GM18909 (cell line): ENCODE data around the gene RHCE.
"Not testable (repeated sequence)": the region's sequence is repeated elsewhere in the genome, so short reads cannot be mapped to it uniquely, and the experiment has no call there.

Experiments used
- ATAC-seq: cut with Tn5 transposase; IDR thresholded peaks from one replicate; pipeline ENCODE4 v1.9.1; 2021; ENCODE audit warnings: mild to moderate bottlenecking; ENCODE audit not compliant: unreplicated experiment, poor library complexity

Gene RHCE

DNA sequence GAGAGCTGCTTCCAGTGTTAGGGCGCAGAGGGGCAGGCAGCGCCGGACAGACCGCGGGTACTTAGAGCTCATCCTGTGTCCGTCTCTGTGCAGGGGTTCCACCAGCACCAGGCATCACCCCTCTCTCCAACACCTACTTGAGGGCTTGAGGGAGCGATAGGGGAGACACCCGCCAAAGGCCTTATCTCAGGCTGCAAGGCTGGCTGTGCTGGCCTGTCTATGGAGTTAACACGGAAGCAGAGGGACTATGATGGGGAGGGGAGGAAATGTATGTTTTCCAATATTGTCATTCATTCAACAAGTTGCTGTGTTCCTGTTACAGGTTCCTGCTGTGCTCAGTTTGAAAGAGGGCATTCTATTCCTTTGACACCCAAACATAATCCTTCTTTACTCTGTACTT, at the start of gene RHCE:
RHCE (minus strand) TSS at position 111 of the 400 bp plus-strand sequence; CDS start at position 72, 39 bp downstream.
- ATAC-seq = not testable (repeated sequence)

DNA sequence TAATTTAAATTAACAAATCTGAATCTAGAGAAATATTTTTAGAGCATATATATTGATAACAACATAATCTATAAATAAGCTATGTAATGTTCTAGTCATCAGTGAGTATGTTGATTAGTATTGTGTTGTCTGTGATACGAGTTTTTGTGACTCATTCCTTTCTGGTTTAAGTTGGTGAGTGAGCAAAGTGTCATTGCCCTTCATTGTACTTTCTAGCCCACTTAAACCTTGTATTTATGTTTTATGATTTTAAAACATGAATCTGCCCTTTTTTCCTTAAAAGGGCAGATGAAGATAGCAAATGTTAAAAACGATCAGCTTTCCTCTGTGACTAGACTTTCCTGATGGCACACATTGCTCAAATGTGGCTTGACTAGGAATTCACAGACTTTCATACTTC, 48.6 kb upstream of the RHCE start:
- no peak for ATAC-seq

DNA sequence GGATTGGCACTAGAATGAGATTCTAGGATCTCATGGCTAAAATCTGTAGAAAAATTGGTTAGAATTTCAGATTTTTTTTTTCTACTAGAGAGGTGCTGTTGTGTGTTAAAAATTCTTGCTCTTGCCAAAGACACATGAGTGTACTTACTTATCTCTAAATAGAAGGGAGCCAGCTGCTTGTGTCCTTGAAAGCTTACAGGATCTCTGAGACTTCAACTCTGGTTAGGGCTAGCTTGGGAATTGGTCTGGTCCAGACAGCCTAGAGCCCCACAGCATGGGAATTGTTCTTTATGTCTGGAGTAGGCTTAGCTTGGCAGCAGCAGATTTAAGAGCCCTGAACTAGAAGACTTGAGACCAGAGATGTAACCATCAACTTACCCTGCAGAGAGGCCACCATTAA, 47.4 kb upstream of the RHCE start:
- no peak for ATAC-seq

DNA sequence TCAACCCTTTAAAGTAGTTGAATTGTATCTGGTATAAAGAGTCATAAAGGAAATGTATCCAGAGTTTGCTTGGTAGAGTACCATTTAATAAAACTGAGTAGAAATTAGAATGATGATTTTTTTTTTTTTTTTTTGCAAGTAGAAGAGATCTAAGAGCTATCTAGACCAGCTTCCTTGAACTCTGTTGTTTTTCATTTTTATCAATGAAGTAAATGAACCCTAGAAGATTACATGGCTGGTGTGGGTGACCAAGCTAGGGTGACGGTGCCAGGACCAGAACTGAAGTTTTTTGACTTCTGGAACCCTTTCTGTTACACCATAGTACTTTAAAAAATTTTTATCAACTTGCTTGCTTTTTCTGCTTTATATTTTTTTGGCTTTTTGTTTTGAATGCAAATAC, 47.0 kb upstream of the RHCE start:
- no peak for ATAC-seq

DNA sequence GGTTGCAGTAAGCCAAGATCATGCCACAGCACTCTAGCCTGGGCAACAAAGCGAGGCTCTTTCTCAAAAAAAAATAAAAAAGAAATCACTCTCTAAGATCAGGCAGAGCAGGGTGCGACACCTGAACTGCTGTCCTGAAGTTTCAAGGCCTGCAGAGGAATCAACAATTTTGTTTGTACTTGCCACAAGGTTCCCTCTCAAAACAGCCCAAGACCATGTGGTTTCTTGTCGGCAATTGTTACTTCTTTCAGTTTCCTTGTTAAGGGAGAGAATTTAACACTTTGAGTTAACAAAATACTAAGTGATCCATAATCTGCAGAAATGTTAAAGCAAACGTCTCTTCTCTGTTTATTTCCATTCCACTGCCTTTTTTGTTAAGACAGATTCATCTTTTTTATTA, 46.6 kb upstream of the RHCE start:
- no peak for ATAC-seq

DNA sequence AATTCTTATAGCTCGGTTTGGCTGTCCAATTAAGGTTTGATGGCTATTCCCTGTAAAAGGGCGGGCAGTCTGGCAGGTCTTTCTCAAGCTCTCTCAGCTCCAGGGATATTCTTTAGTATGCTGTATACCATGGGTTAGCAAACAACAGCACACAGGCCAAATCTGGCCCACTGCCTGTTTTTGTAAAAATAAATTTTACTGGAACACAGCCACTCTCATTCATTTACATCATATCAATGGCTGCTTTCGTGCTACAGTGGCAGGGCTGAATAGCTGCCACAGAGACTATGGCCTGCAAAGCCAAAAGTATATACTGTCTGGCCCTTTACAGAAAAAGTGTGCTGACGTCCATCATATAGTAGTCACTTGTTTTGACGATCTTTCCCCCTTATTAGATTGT, 42.1 kb upstream of the RHCE start:
- ATAC-seq = no peak

DNA sequence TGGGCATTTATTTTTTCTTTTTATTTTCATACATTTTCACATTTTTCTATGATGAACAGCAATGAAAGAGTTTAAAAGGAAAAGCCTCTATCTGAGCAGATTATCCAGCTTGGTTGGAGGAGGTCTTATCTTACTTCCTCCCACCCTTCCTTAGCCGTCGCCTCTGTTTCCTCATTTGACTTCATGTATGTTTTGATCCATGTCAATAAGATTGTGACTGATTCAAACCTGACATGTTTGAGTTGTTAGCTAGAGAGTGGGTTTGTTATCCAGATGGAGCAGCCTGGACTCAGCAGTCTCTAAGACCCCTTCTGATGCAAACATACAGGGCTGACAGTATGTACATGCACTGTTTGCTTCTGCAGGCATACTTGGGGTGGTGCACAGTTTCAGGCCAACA, 41.2 kb upstream of the RHCE start:
- no peak for ATAC-seq

DNA sequence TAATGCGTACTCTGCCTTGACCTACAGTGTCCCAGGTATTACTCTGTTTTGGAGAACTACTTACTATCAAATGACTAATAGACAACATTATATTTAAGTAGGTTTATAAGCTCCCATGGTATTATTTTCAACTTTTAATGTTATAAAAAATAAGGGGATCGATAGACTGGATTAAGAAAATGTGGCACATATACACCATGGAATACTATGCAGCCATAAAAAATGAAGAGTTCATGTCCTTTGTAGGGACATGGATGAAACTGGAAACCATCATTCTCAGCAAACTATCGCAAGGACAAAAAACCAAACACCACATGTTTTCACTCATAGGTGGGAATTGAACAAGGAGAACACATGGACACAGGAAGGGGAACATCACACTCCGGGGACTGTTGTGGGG, 40.2 kb upstream of the RHCE start:
- ATAC-seq = not testable (repeated sequence)

DNA sequence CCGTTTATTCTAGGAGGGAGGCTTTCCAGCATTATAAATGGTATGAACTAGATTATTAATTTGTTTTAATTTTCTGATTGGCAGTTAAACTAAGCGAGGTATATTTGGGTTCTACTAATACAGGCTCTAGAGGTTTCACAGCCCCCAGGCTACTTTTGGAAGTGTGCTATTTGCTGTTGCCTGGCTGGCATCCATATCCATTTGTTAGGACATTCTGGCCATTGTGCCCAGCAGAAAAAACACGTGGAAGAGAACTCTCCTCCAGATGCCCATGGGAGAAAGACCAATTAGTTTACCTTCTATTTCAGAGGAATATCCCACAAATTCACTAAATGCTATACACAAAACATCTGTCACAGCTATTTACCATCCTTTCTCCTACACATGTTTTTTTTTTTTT, 39.4 kb upstream of the RHCE start:
- no peak for ATAC-seq

DNA sequence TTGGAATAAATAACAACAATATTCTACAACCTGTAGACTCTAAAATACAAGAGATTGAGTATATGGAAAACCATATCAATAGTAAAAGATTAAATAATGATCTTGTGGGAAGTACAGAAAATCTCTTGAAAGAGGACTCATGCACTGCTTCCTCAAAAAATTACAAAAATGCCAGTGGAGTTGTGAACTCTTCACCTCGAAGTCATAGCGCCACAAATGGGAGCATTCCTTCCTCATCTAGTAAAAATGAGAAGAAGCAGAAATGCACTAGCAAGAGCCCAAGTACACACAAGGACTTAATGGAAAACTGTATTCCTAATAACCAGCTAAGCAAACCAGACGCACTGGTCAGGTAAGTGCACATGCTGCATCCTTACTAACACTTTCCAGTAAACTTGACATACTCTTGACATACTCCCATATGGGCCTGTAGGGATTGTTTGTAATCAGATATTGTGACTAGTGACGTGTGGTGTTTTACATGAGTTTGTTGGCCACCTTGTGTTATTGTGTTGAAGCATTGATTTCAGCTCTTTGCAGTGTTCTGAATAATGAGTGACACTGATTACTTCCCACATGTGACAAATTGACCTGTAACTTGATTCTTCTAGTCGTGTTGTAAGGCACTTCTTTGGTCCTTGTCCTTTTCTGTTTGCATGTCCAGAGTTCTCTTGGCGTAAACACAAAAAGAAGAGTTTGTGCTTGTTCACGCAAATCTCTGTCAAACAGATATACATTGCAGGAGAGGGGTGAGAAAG, 38.1 kb upstream of the RHCE start:
- ATAC-seq = no peak

DNA sequence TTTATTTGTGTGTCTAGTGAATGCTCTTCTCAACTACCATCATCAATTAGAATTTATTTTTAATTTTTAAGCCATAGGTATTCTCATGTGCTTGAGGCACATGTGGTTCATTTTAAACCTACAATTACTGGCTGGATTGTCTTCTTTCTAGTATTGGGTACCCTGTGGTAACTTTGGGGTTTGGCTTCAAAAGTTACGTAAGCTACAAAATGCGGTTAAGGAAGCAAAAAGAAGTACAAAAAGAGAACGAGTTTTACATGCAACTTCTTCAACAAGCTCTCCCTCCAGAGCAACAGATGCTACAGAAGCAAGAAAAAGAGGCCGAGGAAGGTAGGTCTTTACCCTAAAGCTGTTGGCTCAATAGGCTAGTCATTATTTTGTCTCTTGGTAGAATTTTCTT, 35.9 kb upstream of the RHCE start:
- ATAC-seq = no peak

DNA sequence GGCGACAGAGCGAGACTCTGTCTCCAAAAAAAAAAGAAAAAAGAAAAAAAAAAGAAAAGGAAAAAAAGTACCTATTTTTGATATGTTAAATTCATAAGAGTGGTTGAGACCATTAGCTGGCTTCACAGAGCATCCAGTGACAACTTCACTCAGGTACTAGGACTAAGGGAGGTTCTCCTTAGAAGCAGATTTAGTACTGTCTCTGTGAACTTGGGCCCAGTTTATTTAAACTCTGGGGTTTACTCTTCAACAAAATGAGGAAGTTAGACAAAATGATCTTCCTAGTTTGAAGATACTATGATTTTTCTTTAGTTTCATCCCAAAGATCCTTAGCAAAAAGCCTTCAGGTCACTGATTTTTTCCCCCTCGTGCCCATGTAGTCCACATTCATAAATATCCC, 31.3 kb upstream of the RHCE start:
- ATAC-seq = no peak

DNA sequence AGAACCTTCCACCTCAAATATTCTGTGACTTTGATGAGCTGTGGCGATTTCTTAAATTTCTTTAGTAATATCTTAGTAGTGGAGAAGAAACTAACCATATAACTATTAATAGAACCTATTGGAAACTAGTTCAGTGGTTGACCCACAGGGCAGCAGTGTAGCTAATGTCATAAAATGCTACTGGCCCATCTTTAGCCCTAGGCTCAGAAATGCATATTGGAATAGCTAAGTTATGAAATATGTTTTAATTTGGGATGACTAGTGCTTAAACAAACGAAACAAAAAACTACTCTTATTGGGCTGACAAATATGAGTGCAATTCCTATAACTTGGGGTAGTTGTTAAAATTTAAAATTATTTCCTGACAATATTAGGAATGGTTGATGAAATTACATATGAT, 30.3 kb upstream of the RHCE start:
- no peak for ATAC-seq

DNA sequence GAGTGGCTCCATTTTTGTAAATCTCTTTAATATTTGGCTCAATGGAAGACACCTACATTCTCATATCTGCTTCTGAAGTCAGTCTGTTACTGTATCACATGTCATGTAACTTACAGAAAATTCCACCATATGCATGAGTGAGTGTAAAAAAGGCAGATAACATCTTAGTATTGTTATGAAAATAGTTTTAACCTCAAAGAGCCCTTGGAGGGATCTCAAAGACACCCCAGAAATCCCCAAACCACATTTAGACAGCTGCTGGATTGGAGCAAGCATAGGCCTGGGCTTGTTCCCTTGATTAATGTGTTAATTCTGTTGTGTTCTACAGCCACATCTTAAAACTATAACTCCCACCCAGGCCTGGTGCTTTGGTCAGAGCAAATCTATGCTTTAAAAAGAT, 26.9 kb upstream of the RHCE start:
- ATAC-seq = no peak

DNA sequence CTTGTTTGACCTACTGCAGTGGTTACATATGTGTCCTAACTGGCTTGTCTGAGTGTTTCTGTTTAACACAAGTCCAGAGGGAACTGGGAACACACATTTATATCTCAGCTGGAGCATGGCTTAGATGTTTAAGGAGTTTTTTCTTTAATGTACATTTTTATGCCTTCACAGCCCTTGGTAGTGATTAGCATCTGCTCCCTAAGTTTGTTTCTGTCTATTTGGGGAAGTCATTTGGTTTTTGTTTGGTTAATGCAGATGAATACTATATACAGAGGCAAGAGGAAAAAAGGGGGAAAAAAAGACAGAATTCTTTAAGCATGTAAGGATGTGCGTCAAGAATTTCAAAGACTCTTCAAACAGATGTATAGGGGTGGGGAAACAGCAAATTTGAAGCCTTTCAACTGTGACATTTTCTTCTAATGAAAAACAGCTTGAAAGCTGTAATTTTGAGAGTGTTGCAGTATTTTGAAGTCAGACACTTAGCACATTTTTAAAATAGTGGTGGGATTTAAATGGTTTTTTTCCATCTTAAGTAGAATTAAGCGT, 25.4 kb upstream of the RHCE start:
- no peak for ATAC-seq

DNA sequence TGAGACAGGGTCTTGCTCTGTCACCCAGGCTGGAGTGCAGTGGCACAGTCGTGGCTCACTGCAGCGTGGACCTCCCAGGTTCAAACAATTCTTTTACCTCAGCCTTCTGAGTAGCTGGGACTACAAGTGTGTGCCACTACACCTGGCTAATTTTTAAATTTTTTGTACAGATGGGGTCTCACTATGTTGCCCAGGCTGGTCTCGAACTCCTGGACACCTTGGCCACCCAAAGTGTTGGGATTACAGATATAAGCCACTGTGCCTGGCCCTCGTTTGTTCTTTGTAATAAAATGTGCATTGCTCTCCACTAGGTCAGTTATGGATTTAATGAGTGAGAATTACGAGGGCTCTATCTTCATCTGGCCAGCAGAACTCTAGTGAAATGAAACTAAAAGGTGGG, 24.0 kb upstream of the RHCE start:
- ATAC-seq = not testable (repeated sequence)

DNA sequence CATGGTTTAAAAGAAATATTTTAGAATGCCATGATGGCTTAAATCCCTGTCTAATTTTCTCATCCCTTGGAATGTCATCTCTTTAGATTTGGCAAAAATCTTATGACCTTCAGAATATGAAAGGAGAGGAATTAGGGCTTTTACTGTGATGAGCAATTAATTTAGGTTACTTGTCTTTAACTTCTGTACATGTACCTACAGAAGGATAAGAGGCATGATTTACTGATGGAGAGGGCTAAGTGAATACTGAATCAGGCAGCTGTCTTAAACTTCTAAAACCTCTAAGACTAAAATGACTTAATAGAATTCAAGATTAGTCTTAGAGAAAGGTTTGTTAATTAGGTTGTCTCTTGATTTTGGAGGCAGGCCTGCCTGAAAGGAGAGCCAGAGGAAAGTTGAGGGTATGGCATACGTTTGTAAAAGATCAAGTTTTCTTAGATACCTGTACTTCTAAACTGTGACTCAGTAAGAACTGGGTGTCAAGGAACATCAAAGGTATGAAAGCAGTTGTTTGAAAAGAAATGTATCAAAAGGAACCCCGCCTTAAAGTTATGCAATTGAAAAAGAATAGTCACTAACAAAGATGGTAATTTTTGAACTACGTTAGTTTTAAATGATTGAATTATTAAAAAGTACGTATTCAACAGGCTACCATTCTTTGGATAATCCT, 22.5 kb upstream of the RHCE start:
- ATAC-seq = no peak

DNA sequence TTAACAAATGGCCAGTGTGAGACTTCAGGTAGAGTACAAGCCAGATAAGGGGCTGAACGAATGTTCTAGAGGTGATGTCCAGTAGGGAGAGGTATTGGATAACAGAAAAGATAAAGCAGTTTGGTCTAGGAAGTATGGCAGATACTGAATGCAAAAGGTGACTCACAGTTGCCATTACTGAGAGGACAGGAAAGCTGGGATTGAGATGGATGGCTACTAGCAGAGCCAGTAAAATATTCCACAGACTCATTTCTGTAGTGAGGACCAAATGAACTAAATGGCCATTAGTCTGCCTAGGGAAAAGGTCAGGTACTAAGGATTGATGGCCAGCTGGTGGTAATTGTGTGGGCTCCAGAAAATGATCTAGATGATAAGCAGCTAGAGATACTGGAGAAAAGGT, 21.6 kb upstream of the RHCE start:
- ATAC-seq = no peak

DNA sequence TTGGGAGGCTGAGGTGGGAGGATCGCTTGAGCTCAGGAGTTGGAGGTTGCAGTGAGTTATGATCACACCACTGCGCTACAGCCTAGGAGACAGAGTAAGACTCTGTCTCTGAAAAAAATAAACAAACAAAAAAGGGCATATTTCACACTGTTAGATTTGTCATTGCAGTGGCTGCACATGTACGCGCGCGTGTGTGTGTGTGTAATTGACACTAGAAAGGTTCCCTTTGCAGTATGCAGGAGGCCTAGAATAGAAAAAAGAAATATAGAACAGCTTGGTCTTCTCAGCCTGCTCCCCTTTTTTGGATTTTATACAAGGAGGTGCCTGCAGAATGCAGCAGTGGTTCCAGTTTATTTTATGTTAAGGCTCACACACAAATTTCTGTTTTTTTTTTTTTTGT, 18.7 kb upstream of the RHCE start:
- ATAC-seq = no peak

DNA sequence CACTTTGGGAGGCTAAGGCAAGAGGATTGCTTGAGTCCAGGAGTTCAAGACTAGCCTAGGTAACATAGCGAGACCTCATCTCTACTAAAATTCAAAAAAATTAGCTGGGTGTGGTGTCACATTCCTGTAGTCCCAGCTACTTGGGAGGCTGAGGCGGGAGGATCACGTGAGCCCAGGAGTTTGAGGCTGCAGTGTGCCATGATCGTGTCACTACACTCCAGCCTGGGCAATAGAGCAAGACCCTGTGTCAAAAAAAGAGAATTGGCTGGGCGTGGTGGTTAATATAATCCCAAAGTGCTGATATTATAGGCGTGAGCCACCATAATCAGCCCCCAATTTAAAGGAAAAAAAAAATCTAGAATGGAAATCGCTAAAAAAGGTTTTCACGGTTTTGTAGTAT, 17.0 kb upstream of the RHCE start:
- no peak for ATAC-seq

DNA sequence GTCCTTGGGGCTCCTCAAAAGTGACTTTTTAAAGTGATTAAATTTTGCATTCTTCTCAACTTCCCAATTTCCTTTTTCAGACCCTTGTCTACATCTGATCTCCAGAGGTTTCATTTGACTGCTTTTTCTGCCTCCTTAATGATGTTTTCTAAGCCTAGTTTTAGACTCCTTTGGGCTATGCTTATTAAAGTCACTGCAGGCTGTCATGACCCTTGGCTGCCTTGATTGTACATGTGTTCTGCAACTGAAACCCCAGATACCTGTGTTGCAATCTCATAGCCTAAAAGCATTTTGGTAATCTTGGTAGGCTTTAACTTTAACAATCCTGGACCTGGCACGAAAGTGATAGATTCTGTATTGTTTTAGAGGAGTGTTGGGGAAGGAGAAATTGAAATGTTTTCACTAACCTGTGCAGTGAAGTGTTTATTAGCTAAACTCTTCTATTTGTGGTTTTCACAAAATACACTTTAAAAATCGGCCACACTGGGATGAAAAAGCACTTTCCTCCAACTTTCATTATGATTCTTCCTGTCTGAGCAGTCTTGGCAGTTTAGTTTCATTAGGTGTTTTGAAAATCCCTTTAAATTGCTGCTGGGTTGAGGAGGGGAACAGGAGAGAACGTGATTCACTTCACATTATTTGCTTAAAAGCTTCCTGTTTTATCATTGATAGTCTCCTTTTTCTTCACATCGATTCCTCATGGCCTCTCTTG, 14.9 kb upstream of the RHCE start:
- ATAC-seq = no peak
